ENCODE data around the gene SLC1A1. TPM values are rescaled to one million over a fixed set of nuclear protein-coding genes. Genes with fewer than 3 reads are reported as not detected.
A peak's percentile ranks its signal among the peaks of the same experiment; 100 is the strongest.

The SLC1A1 gene
- total and polyA plus RNA-seq, 3 experiments from 2014 or later, result 0.09 TPM; not detected in 2

- no peaks in the 10 kb centered on the region for H3K9me3 Mint-ChIP-seq
- H3K27me3 Mint-ChIP-seq, result peaks cover 5 to 16% of the 10 kb centered on the region in 2 donors
- no peak overlapping the region for H3K4me3 Mint-ChIP-seq
- POLR2A ChIA-PET, result no interaction called here
- Histone ChIP-seq H3K9me3 (ENCODE audit: low read length) (no peaks in the 10 kb centered on the region), H3K36me3 (ENCODE audit: insufficient read depth, low read length) (no peaks in the 10 kb centered on the region), H3K4me3 (ENCODE audit: low read length) (no peak overlapping the region), H3K4me1 (ENCODE audit: insufficient read depth, low read length) (peaks cover 11% of the 10 kb centered on the region), H3K27ac (ENCODE audit: low read depth, low read length) (no peak overlapping the region), H3K27me3 (ENCODE audit: insufficient read depth, low read length, poor library complexity, severe bottlenecking) (peaks cover 12% of the 10 kb centered on the region)
- DNase-seq, result peak in 1 of 5 donors; percentile 36
- peak overlapping the region in 1 of 8 donors; percentile 0 for H3K27ac Mint-ChIP-seq
- peaks cover 14 to 21% (median 20%) of the 10 kb centered on the region in 3 donors for H3K4me1 Mint-ChIP-seq
- no peaks in the 10 kb centered on the region for H3K36me3 Mint-ChIP-seq
- CTCF ChIA-PET, result interaction anchor here (1.4 kb wide), 1 partner anchor 11 kb away, joined by 3 read pairs; no protein-coding TSS in a partner anchor
These were observed 4.1 kb upstream of the SLC1A1 start for GRCh38 chr9:4486176-4486575.

GRCh38 chr9:4489562-4489918, 728 bp upstream of the SLC1A1 start:
- Histone ChIP-seq H3K4me1 (ENCODE audit: insufficient read depth, low read length) (peaks cover 20% of the 10 kb centered on the region), H3K4me3 (ENCODE audit: low read length) (no peak overlapping the region), H3K27ac (ENCODE audit: low read depth, low read length) (no peak overlapping the region), H3K36me3 (ENCODE audit: insufficient read depth, low read length) (no peaks in the 10 kb centered on the region), H3K27me3 (ENCODE audit: insufficient read depth, low read length, poor library complexity, severe bottlenecking) (peaks cover 28% of the 10 kb centered on the region), H3K9me3 (ENCODE audit: low read length) (no peaks in the 10 kb centered on the region)
- Mint-ChIP-seq H3K36me3 (no peaks in the 10 kb centered on the region), H3K27me3 (peaks cover 23 to 43% of the 10 kb centered on the region in 2 donors), H3K4me1 (peaks cover 20 to 29% (median 27%) of the 10 kb centered on the region in 3 donors), H3K9me3 (no peaks in the 10 kb centered on the region), H3K27ac (no peak overlapping the region), H3K4me3 (peak overlapping the region; percentile 54 to 83 (median 75))
- no peak for DNase-seq
- CTCF ChIA-PET, result no interaction called here
- POLR2A ChIA-PET, result no interaction called here

GRCh38 chr9:4490705-4491625, 697 bp downstream of the SLC1A1 start:
- CTCF ChIA-PET, result no interaction called here
- Mint-ChIP-seq H3K27me3 (peaks cover 28 to 57% of the 10 kb centered on the region in 2 donors), H3K9me3 (no peaks in the 10 kb centered on the region), H3K4me1 (peaks cover 20 to 29% (median 26%) of the 10 kb centered on the region in 3 donors), H3K27ac (peak overlapping the region in 2 of 8 donors; percentile 65 to 91), H3K36me3 (peaks cover 0 to 5% (median 2%) of the 10 kb centered on the region in 3 donors), H3K4me3 (peak overlapping the region; percentile 77 to 88 (median 77))
- Histone ChIP-seq H3K27me3 (ENCODE audit: insufficient read depth, low read length, poor library complexity, severe bottlenecking) (peaks cover 28% of the 10 kb centered on the region), H3K9me3 (ENCODE audit: low read length) (no peaks in the 10 kb centered on the region), H3K4me1 (ENCODE audit: insufficient read depth, low read length) (peaks cover 20% of the 10 kb centered on the region), H3K36me3 (ENCODE audit: insufficient read depth, low read length) (no peaks in the 10 kb centered on the region), H3K4me3 (ENCODE audit: low read length) (peak overlapping the region; percentile 47), H3K27ac (ENCODE audit: low read depth, low read length) (no peak overlapping the region)
- DNase-seq, result no peak
- POLR2A ChIA-PET, result no interaction called here

- no peaks in the 10 kb centered on the region for H3K9me3 ChIP-seq (ENCODE audit: low read length)
- H3K27me3 ChIP-seq (ENCODE audit: insufficient read depth, low read length, poor library complexity, severe bottlenecking), result peaks cover 28% of the 10 kb centered on the region
- POLR2A ChIA-PET, result no interaction called here
- Mint-ChIP-seq H3K27me3 (peaks cover 28 to 62% of the 10 kb centered on the region in 2 donors), H3K27ac (no peak overlapping the region), H3K4me3 (peak overlapping the region; percentile 77 to 88 (median 77)), H3K9me3 (no peaks in the 10 kb centered on the region), H3K4me1 (peaks cover 14 to 24% (median 20%) of the 10 kb centered on the region in 3 donors), H3K36me3 (peaks cover 0 to 5% (median 2%) of the 10 kb centered on the region in 3 donors)
- H3K4me3 ChIP-seq (ENCODE audit: low read length), result no peak overlapping the region
- no peaks in the 10 kb centered on the region for H3K36me3 ChIP-seq (ENCODE audit: insufficient read depth, low read length)
- no peak overlapping the region for H3K27ac ChIP-seq (ENCODE audit: low read depth, low read length)
- CTCF ChIA-PET, result no interaction called here
- H3K4me1 ChIP-seq (ENCODE audit: insufficient read depth, low read length), result peaks cover 15% of the 10 kb centered on the region
- DNase-seq, result no peak
These were observed 1.3 kb downstream of the SLC1A1 start for GRCh38 chr9:4491626-4491975.

GRCh38 chr9:4494332-4494731, 4.1 kb downstream of the SLC1A1 start:
- H3K27me3 Mint-ChIP-seq, result peaks cover 27 to 64% of the 10 kb centered on the region in 2 donors
- DNase-seq, result no peak
- no peak overlapping the region for H3K4me3 ChIP-seq (ENCODE audit: low read length)
- H3K9me3 ChIP-seq (ENCODE audit: low read length), result no peaks in the 10 kb centered on the region
- H3K36me3 Mint-ChIP-seq, result peaks cover 0 to 5% (median 2%) of the 10 kb centered on the region in 3 donors
- peaks cover 13 to 21% (median 16%) of the 10 kb centered on the region in 3 donors for H3K4me1 Mint-ChIP-seq
- peaks cover 15% of the 10 kb centered on the region for H3K4me1 ChIP-seq (ENCODE audit: insufficient read depth, low read length)
- POLR2A ChIA-PET, result no interaction called here
- no peaks in the 10 kb centered on the region for H3K9me3 Mint-ChIP-seq
- H3K27me3 ChIP-seq (ENCODE audit: insufficient read depth, low read length, poor library complexity, severe bottlenecking), result peaks cover 28% of the 10 kb centered on the region
- CTCF ChIA-PET, result interaction anchor here (1.3 kb wide), 1 partner anchor 110 kb away, joined by 3 read pairs; no protein-coding TSS in a partner anchor
- no peak overlapping the region for H3K27ac ChIP-seq (ENCODE audit: low read depth, low read length)
- no peak overlapping the region for H3K27ac Mint-ChIP-seq
- H3K4me3 Mint-ChIP-seq, result no peak overlapping the region
- H3K36me3 ChIP-seq (ENCODE audit: insufficient read depth, low read length), result no peaks in the 10 kb centered on the region

- Histone ChIP-seq H3K27me3 (ENCODE audit: insufficient read depth, low read length, poor library complexity, severe bottlenecking) (peaks cover 24% of the 10 kb centered on the region), H3K27ac (ENCODE audit: low read depth, low read length) (no peak overlapping the region), H3K4me1 (ENCODE audit: insufficient read depth, low read length) (peaks cover 15% of the 10 kb centered on the region), H3K9me3 (ENCODE audit: low read length) (no peaks in the 10 kb centered on the region), H3K4me3 (ENCODE audit: low read length) (no peak overlapping the region), H3K36me3 (ENCODE audit: insufficient read depth, low read length) (no peaks in the 10 kb centered on the region)
- H3K27ac Mint-ChIP-seq, result no peak overlapping the region
- H3K27me3 Mint-ChIP-seq, result peaks cover 27 to 67% of the 10 kb centered on the region in 2 donors
- no peaks in the 10 kb centered on the region for H3K9me3 Mint-ChIP-seq
- no peak overlapping the region for H3K4me3 Mint-ChIP-seq
- ChIA-PET POLR2A (no interaction called here), CTCF (no interaction called here)
- peaks cover 0 to 5% (median 2%) of the 10 kb centered on the region in 3 donors for H3K36me3 Mint-ChIP-seq
- peaks cover 11 to 17% (median 12%) of the 10 kb centered on the region in 3 donors for H3K4me1 Mint-ChIP-seq
- DNase-seq, result no peak
These were observed 4.5 kb downstream of the SLC1A1 start for GRCh38 chr9:4494806-4495205.

GRCh38 chr9:4495537-4495936, 5.3 kb downstream of the SLC1A1 start:
- Histone ChIP-seq H3K27ac (ENCODE audit: low read depth, low read length) (no peak overlapping the region), H3K4me3 (ENCODE audit: low read length) (no peak overlapping the region)
- DNase-seq, result no peak

GRCh38 chr9:4496497-4496896, 6.2 kb downstream of the SLC1A1 start:
- no peaks in the 10 kb centered on the region for H3K9me3 Mint-ChIP-seq
- H3K36me3 Mint-ChIP-seq, result peaks cover 0 to 5% (median 2%) of the 10 kb centered on the region in 3 donors
- H3K4me1 Mint-ChIP-seq, result peaks cover 3 to 4% (median 4%) of the 10 kb centered on the region in 3 donors
- no peaks in the 10 kb centered on the region for H3K36me3 ChIP-seq (ENCODE audit: insufficient read depth, low read length)
- POLR2A ChIA-PET, result no interaction called here
- no peak overlapping the region for H3K4me3 Mint-ChIP-seq
- H3K27ac ChIP-seq (ENCODE audit: low read depth, low read length), result no peak overlapping the region
- no peak for DNase-seq
- no peak overlapping the region for H3K27ac Mint-ChIP-seq
- H3K27me3 Mint-ChIP-seq, result peaks cover 24 to 65% of the 10 kb centered on the region in 2 donors
- peaks cover 15% of the 10 kb centered on the region for H3K27me3 ChIP-seq (ENCODE audit: insufficient read depth, low read length, poor library complexity, severe bottlenecking)
- no peak overlapping the region for H3K4me3 ChIP-seq (ENCODE audit: low read length)
- no peaks in the 10 kb centered on the region for H3K9me3 ChIP-seq (ENCODE audit: low read length)
- H3K4me1 ChIP-seq (ENCODE audit: insufficient read depth, low read length), result peaks cover 6% of the 10 kb centered on the region
- CTCF ChIA-PET, result no interaction called here

More at GRCh38 chr9:4495537-4495936, 5.3 kb downstream of the SLC1A1 start:
- Histone ChIP-seq H3K27me3 (ENCODE audit: insufficient read depth, low read length, poor library complexity, severe bottlenecking) (peaks cover 21% of the 10 kb centered on the region), H3K36me3 (ENCODE audit: insufficient read depth, low read length) (no peaks in the 10 kb centered on the region), H3K9me3 (ENCODE audit: low read length) (no peaks in the 10 kb centered on the region), H3K4me1 (ENCODE audit: insufficient read depth, low read length) (peaks cover 15% of the 10 kb centered on the region)
- ChIA-PET CTCF (no interaction called here), POLR2A (no interaction called here)
- H3K27ac Mint-ChIP-seq, result no peak overlapping the region
- H3K36me3 Mint-ChIP-seq, result peaks cover 0 to 5% (median 2%) of the 10 kb centered on the region in 3 donors
- H3K4me3 Mint-ChIP-seq, result no peak overlapping the region
- peaks cover 11 to 14% (median 12%) of the 10 kb centered on the region in 3 donors for H3K4me1 Mint-ChIP-seq
- no peaks in the 10 kb centered on the region for H3K9me3 Mint-ChIP-seq
- peaks cover 27 to 66% of the 10 kb centered on the region in 2 donors for H3K27me3 Mint-ChIP-seq
